ENCODE results near the gene RTL3.

- TF ChIP-seq CTCF (IDR thresholded peaks at IDR 0.05) (no peak), POLR2AphosphoS5 (IDR thresholded peaks at IDR 0.05) (no peak), POLR2A (IDR thresholded peaks at IDR 0.05) (no peak), EP300 (IDR thresholded peaks at IDR 0.05) (no peak)
These were observed 16.0 kb downstream of the RTL3 start for GRCh38 chrX:78643096-78643495.

All from stomach (tissue), 4 donors.